HG03280 (cell line): ENCODE data around the gene SEMA6D.

ENCODE experiments used
- ATAC-seq: cut with Tn5 transposase; IDR thresholded peaks from one replicate; pipeline ENCODE4 v1.9.1; 2021; ENCODE audit warnings: mild to moderate bottlenecking, moderate library complexity; ENCODE audit not compliant: unreplicated experiment

SEMA6D gene

DNA sequence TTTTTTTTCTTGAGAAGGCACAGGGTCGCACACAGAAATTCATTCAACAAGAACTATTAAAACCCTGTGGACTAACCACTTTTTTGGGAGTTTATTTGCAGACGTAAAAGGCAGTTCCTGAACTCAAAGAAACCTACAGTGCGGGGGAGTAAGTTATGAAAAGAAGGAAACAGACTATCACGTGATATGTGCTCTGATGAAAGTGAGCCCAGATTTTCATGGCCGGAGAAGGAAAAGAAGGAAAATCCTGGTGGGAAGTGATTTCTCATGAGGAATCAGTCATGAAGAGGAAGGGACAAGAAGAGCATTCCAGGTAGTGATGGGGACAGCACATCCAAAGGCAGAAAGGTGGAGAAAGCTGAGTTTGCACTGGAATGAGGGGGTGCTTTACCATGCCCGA lies 26.1 kb downstream of the SEMA6D start:
- ATAC-seq, result no peak

DNA sequence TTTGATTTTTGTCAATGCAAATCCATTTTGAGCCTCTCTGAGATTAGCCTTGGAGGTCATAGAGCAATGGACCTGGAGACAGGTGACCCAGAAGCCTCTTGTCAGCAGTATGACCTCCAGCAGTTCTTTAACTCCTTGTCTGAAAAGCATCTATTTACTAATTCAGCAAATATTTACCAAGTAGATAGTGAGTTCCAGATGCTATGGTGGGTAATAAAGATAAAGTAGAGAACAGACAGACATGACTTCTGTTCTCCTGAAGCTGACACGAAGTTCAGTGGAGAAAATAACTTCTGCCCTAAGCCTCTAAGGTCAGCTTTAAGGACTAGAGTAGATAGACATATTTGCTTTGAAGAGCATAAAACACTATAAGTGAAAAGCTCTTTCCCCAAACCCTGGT lies 26.6 kb downstream of the SEMA6D start:
- ATAC-seq, result no peak

DNA sequence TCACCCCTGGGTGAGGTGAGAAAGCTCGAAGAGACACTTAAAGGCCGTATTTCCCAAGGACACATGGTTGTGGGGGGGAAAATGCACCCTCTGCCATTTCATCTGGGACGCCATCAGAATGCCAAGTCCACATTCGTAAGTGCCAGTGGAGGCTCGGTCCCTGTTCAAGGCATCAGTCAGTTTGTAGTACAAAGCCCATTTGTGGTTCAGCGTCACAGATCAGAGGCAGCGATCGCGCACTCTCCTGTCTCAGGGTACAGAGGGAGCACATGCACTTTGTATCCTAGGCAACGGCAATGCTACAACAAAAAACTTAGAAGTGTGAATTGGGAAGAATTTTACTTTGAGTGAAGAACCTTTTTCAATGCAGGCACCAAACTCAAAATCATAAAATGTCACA lies 27.2 kb downstream of the SEMA6D start:
- no peak for ATAC-seq

DNA sequence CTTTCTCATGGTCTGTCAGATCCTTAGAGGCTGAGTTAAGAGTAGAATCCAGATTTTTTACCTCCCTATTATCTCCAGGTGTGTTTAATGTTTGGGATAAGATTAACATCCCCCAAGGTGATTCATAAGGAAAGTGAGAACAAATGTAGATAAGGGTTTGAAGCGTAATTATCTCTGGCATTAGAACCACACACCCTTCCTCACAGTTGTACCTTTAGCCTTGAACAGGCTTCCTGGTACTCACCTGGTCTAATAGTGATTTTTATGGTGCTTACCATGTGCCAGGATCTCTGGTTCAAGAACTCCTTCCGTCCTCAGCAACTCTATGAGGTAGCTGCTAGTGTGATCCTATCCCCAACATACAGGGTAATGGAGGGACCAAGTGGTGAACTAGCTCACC lies 27.7 kb downstream of the SEMA6D start:
- ATAC-seq, result no peak

DNA sequence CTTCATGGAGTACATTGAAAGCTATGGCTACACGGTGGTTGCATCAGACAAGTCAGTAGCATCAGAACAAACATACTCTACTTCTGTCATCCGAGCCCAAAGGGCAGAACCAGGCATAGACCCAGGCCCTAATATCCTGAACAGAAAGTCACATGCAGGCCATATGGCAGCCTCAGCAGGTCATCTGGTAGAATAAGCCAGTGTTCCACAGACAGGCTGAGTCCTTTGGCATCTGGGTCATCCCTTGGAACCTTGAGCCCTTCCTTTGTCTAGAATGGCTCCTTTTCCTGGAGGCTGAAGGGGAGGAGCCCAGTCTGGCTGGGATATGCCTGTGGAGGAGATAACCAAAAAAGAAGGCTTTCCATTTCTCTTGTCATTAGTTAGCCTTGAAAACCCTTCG lies 29.2 kb downstream of the SEMA6D start:
- ATAC-seq, result no peak

DNA sequence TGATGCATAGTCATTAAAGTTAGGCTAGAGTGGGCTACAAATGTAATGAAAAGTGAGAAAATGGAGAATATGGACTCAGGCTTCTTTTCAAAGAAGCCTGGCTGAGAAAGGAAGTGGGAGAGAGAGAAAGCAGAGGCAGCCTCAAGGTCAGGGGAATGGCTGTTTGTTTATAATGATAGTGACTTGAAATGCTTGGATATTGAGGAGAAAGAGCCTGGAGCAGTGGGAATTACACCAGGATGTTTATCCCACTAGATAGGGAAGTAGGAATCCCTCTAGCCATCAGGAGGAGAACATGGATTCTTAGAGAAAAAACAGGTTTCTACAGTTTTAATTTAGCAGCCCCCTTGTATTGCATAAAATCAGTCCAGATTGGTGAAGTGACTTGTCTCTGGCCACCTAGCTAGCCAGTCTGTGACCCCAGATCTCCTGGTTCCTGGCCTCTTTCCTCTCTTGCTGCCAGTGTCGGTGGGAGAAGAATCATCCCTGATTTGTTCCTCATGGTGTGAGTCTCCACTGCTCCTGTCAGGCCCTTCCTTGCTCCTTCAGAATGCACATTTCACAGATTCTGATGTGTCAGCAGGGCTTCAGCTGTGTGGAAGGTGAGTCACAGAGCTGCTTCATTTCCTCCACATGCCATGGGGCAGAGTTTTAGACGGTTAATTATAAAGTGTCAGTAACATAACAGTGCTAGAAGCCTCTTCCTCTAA lies 32.9 kb downstream of the SEMA6D start:
- no peak for ATAC-seq

DNA sequence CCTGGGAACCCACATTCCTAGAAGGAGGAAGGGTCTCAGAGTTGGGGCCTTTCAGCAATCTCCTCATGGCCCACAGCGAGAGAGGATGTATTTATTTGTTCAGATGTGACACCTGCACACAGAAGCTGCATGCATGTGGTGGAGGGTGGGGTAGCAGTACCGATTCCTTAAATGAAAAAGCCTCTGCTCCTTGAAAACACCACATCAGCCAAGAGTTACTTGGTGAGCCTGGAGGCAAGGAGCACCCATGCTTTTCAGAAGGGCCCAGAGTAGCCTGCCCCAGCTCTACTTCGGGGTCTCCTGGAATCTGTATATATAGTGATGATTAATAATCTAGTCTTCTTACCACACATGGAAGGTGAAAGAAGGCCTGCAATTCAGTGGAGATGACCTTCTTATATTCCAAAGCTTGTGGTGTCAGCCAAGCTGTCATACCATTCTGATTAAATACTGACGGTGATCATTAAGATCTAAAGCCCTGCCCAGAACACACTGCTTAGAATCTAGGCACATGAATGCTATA lies 33.5 kb downstream of the SEMA6D start:
- no peak for ATAC-seq

DNA sequence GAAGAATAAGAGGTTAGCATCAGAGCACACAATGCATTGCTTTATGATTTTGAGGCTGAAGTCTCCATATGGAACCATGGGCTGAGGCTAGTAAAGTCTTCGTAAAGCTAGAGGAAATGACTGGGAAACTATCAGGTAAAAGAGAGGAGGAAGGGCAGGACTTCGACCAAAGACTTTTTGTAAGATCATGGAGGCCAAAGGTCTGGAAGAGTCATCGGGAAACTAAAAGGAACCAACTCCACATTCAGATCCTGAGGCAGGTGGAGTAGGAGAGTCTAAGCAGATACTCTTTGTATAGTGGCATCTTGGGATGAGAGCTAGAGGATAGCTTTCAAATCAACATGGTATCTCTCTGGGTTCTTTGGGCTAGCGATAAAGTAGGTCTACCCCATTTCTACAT lies 36.3 kb downstream of the SEMA6D start:
- ATAC-seq, result no peak

DNA sequence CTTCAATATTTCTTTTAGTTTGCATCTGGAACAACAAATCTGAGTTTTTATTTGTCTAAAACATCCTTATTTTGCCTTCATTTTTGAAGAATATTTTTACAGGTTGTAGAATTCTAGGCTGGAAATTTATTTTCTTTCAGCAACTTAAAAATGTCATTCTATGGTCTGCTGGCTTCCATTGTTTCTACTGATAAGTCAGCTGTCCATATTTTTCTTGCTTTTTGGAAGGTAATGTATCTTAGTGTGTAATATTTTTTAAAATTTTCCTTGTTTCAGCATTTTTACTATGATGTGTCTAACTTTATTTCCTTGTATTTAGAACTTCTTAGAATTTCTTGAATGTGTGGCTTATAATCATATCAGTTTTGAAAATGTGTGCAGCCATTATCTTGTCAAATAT lies 37.0 kb downstream of the SEMA6D start:
- ATAC-seq, result no peak

DNA sequence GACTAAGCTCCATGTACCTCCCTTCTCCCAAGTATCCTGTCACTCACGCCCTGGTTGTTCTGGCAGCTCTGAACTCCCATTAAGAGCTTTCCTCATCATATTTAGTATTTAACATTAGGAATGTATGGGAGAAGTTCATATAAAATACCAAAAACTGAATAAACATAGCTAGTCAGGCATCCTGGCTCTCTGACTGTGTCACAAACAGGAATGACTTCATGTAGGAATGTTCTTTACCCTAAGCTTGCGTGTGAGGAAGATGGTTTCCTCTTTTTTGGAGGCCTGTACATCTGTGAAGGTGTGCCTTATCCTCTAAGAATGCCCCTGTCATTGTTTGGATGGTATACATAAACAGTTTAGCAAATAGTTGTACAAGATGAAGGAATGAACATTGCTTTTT lies 38.6 kb downstream of the SEMA6D start:
- ATAC-seq, result no peak

DNA sequence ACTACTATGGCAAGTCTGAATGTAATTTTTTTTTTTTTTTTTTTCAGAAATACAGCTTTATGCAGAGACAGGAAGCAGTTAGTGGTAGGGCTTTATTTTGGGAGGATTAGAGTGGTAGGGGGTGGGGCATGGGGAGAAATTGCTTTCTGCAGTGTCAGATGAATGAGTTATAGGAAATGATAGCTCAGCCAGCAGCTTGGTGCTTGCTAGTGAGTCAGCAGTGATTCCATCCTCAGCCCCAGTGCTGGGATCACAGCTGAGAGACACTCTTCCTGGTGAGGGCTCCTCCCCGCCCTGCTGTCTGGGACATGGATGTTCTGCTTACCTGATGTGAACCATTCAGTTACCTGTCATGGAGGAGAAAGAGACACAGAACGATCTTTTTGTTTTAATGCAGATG lies 39.6 kb downstream of the SEMA6D start:
- no peak for ATAC-seq

DNA sequence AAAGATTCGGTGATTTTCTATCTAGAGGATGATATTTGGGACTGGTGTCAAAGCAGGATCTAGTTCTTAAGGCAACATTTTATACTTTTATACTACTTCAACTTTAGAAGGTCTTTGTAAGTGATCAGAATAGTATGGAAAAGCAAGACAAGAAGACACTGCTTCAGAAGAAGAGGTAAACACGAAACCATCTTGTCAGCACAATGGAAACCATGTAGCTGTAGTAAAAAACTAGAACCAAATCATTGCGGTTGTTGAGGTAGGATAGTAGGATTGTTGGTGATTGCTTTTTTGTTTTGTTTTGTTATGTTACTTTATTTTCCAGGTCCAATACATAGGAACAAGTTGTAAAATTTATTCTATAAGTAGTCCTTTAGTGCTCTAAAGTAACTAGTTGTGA lies 40.0 kb downstream of the SEMA6D start:
- no peak for ATAC-seq

DNA sequence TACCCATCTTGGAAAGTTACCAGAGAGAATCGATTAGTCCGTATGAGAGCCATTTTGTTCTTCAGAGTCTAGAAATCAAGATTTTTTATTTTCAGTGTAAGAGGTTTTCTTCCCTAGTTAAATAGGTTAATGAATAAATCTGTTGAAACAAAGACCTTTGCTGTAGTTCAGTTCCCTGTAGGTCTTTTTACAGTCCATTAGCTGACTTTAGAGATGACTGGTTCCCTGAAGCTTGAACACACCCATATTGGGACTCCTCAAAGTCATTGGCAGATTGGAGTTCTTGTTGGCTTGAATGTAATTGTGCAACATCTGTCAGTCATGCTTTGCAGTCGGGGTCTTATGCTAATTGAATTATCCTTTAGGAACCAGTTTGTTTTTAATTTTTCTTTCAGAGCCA lies 45.3 kb downstream of the SEMA6D start:
- no peak for ATAC-seq

DNA sequence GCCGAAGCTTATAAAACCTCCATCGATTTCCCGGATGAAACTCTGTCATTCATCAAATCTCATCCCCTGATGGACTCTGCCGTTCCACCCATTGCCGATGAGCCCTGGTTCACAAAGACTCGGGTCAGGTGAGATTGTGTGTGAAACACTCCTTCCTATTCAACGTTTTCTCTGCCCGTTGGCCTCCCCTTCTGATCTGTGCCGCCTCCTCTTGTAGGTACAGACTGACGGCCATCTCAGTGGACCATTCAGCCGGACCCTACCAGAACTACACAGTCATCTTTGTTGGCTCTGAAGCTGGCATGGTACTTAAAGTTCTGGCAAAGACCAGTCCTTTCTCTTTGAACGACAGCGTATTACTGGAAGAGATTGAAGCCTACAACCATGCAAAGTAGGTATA lies 47.4 kb downstream of the SEMA6D start:
- ATAC-seq, result no peak

DNA sequence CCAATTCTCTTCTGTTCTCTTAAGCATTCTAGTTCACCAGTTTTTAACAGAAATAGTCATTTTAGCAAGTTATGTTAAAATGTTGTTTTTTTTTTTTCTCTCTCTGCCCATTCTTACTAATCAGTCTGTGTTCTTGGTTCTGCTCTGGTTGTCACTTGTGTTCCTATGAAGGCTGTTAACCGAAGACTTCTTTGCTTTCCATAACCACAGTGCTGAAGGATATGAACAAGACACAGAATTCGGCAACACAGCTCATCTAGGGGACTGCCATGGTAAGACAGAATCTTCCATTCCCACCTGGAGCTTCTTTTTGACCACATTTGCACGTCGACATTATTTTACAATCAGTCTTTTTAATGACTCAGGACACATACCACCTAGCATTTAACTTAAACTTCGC lies 49.1 kb downstream of the SEMA6D start:
- no peak for ATAC-seq

DNA sequence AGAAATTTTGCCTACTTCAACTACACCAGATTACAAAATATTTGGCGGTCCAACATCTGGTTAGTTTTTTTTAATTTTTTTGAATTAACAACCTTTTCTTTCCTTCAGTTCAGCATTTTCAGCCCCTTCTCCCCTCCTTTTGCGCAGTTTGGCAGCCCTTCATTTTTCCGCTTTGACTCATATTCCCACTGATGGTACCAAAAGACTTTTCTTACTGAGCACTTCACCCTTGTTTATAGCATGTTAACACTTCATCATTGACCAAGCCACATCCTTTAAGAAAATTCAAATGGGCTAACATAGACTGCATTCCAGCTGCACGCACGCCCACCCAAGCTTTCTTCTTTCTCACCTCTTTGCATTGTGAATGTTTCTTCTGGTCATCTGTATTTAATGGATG lies 49.7 kb downstream of the SEMA6D start:
- no peak for ATAC-seq

DNA sequence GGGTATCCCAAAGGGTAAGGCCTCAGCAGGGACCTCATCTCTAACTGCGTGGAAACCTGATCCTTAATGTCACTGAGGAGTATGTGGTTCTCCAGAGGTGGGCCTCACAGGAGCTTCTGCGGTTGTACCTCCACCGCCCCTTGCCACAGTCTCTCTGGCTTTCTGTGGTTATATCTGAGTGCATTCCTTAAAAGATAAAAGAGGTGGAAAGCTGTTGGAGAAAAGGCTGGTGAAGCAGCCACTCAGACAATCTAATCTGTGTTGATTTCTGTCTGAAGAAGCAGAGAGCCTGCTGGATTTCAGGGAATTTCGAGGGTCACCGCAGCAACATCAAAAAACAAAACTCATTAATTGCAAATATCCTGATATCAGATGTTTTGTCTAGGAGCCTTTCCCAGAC lies 51.4 kb downstream of the SEMA6D start:
- ATAC-seq, result no peak

DNA sequence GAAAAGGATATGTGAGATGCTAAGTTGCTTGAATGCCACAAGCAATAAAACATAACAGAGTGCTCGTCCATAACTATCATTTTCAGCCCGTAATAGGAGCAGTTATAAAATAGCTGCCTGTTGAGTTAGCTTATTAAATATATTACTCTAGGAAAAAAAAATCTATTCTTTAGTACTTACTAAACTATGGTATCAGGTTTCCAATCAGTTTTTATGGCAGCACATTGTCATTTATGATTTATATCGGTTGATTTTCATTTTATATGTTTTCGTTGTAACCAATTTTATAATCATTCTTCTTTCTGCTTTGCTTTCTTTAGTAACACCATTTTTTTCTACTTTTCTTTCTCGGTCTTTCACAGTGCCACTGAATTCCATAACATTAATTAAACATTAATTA lies 51.9 kb downstream of the SEMA6D start:
- ATAC-seq, result no peak

DNA sequence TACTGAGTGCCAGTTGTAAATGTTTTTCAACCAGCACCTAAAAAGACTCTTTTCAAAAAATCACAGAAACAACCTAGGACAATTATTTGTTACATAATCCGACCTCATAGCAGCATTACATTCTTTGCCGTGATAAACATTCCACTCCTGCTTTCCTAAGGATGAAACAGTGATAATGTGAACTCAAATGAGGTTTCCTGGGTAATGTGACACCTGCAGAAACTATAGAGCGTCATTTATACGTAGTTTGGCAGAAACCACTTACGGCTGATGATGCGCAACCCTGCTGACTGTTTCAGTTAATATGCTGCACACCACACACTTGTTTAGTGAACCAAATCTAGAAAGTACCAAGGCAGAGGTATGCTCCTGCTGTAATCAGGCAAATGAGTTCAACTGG lies 55.8 kb downstream of the SEMA6D start:
- no peak for ATAC-seq

DNA sequence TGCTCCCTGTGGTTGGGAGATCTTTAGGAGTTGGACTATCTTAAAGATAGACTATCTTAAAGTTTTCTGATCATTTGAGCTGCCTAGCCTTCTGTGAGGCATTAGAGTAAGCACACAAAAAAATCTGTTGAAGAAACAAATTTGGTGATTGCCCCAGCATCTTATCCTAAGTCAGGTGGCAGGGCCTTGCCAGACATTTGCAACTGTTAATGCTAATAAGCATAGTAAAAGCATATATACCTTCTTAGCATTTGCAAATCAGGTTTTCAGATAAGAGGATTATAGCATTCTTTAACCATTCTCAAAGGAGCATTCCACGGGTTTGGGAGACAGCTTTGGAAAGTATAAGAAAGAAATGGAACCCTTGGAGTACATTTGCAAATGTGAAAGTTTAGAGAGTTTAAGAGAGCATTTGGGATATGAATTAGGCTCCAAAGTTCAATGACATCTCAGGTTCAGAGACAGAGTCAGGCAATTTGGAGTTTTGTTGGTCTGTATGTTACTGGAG lies 61.0 kb downstream of the SEMA6D start:
- no peak for ATAC-seq

DNA sequence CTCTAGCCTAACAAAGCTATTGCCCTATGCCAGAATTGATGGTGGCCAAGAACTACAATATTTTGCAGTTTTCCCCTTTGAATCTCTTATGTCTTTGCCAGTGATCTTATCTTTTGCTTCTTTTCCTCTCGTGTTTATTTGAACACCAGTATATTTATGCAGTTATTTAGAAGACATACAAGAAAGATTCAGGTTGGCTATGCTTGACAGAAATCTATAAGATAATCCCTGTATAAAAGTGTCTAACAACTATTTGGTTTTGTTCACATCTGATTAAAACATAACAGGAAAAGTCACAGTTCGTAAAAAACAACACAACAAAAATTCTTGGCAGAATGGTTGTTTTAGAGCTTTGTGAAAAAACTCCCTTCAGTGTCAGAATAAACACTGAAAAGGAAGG lies 63.7 kb downstream of the SEMA6D start:
- no peak for ATAC-seq

DNA sequence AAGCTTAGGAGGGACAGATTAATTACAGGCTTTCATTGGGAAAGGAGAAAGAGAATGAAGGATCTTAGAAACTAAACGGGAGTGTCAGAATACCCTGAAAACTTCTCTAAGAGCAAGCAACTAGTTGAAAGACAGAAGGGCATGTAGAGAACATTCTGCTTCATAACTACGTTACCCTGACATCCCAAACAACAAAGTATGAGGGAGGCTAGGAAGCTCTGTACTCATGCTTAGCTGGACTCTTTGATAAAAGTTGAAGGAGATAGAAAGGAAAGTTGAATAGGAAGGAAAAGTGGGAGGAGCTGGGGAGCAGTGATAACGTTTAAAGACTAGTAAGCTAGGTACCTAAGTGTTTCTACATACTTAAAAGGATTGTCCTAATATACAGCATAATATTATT lies 64.2 kb downstream of the SEMA6D start:
- no peak for ATAC-seq

DNA sequence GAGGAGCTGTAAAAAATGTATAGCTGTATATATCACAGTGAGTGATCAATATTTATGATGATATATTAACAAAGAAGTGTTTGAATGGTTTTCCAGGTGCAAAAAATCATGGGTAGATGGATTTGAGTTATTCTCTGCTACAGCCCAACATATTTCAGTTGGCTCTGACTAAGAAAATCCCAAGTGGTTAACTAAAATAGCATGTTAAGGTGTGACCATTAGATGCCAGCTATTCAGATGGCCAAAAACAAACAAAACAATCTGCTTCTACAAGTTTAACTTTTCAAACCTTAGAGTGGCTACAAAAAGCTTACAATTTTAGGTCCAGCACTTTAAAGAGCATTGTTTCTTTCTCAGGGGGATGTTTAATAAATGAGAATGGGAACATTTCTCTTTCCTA lies 67.5 kb downstream of the SEMA6D start:
- no peak for ATAC-seq
